HEK293 (cell line): ENCODE measurements around the gene SCUBE3.

Experiments used
- CTCF ChIA-PET: fragments of 350-600 bp; formaldehyde crosslinking; extraction: SDS; loops from one replicate; lab custom pipeline; 2021; ENCODE audit warnings: antibody characterized with exemption; lab: Yijun Ruan, JAX
- POLR2A ChIA-PET: fragments of 300-600 bp; formaldehyde crosslinking; extraction: SDS; loops from one replicate; lab custom pipeline; 2020; ENCODE audit warnings: antibody characterized with exemption, inconsistent platforms; lab: Yijun Ruan, JAX
- H3K27ac ChIP-seq: fragments of 200-500 bp; sonication (Bioruptor generic); 2 replicates; pipeline ENCODE4 v1.5.1; 2014; ENCODE audit warnings: low read depth, low read length, control low read depth, inconsistent platforms; ENCODE audit errors: extremely low read depth
- H3K36me3 ChIP-seq, 2 experiments: fragments of 200-500 bp in 1 of 2; sonication (Bioruptor generic) in 1 of 2; 1 replicate in 1 of 2; 2 replicates in 1 of 2; pipeline ENCODE4 v1.5.1; 2014 to 2017; ENCODE audit warnings: inconsistent platforms in 2 of 2, low read length in 2 of 2; ENCODE audit not compliant: control insufficient read depth in 2 of 2, insufficient read depth in 1 of 2
- H3K4me1 ChIP-seq: fragments of 200-500 bp; sonication (Bioruptor generic); 2 replicates; pipeline ENCODE4 v1.5.1; 2014; ENCODE audit warnings: mild to moderate bottlenecking, low read length, inconsistent platforms; ENCODE audit not compliant: control insufficient read depth, insufficient read depth
- H3K4me3 ChIP-seq: 2 replicates; pipeline ENCODE4 v1.5.1; 2011; ENCODE audit warnings: low read depth, mild to moderate bottlenecking, control low read depth, low read length, moderate library complexity
- H3K9me3 ChIP-seq: fragments of 200-500 bp; sonication (Bioruptor generic); 2 replicates; pipeline ENCODE4 v1.5.1; 2014; ENCODE audit warnings: low read depth, low read length, inconsistent platforms; ENCODE audit not compliant: control insufficient read depth, insufficient read depth
- CTCF ChIP-seq: fragments of 450-650 bp; formaldehyde crosslinking; IDR thresholded peaks from 2 replicates; pipeline ENCODE4 v1.5.1; 2016; ENCODE audit warnings: missing biosample characterization, missing genetic modification characterization
- HOXA7 ChIP-seq: sonication (generic); formaldehyde crosslinking; IDR thresholded peaks from 2 replicates; pipeline ENCODE4 v1.8.1; 2022; ENCODE audit warnings: missing genetic modification reagents, borderline replicate concordance
- MYNN ChIP-seq: fragments of 450-650 bp; formaldehyde crosslinking; IDR thresholded peaks from 2 replicates; pipeline ENCODE4 v1.5.1; 2016; ENCODE audit warnings: missing biosample characterization, missing genetic modification characterization, borderline replicate concordance
- MZF1 ChIP-seq: fragments of 450-650 bp; formaldehyde crosslinking; IDR thresholded peaks from 2 replicates; pipeline ENCODE4 v1.5.1; 2017; ENCODE audit warnings: missing biosample characterization, missing genetic modification characterization, borderline replicate concordance
- PATZ1 ChIP-seq: fragments of 450-650 bp; formaldehyde crosslinking; IDR thresholded peaks from 2 replicates; pipeline ENCODE4 v1.5.1; 2016; ENCODE audit warnings: missing biosample characterization, missing genetic modification characterization
- RBAK ChIP-seq: fragments of 450-650 bp; formaldehyde crosslinking; IDR thresholded peaks from 2 replicates; pipeline ENCODE4 v1.5.1; 2016; ENCODE audit warnings: missing biosample characterization, missing genetic modification characterization
- REPIN1 ChIP-seq: fragments of 450-650 bp; formaldehyde crosslinking; IDR thresholded peaks from 2 replicates; pipeline ENCODE4 v1.5.1; 2017; ENCODE audit warnings: missing biosample characterization, missing genetic modification characterization, low read depth
- REST ChIP-seq: fragments of 450-650 bp; formaldehyde crosslinking; IDR thresholded peaks from 2 replicates; pipeline ENCODE4 v1.5.1; 2016; ENCODE audit warnings: missing biosample characterization, missing genetic modification characterization
- SCRT2 ChIP-seq: fragments of 450-650 bp; formaldehyde crosslinking; IDR thresholded peaks from 2 replicates; pipeline ENCODE4 v1.5.1; 2016; ENCODE audit warnings: missing biosample characterization, missing genetic modification characterization
- SP7 ChIP-seq: fragments of 450-650 bp; formaldehyde crosslinking; IDR thresholded peaks from 2 replicates; pipeline ENCODE4 v1.5.1; 2016; ENCODE audit warnings: missing biosample characterization, missing genetic modification characterization
- WT1 ChIP-seq: fragments of 450-650 bp; formaldehyde crosslinking; IDR thresholded peaks from 2 replicates; pipeline ENCODE4 v1.5.1; 2016; ENCODE audit warnings: missing biosample characterization, missing genetic modification characterization
- ZBTB17 ChIP-seq: fragments of 450-650 bp; formaldehyde crosslinking; IDR thresholded peaks from 2 replicates; pipeline ENCODE4 v1.5.1; 2016; ENCODE audit warnings: missing biosample characterization, missing genetic modification characterization
- ZBTB48 ChIP-seq: fragments of 450-650 bp; formaldehyde crosslinking; IDR thresholded peaks from 2 replicates; pipeline ENCODE4 v1.5.1; 2016; ENCODE audit warnings: missing biosample characterization, missing genetic modification characterization
- ZBTB8A ChIP-seq: fragments of 450-650 bp; formaldehyde crosslinking; IDR thresholded peaks from 2 replicates; pipeline ENCODE4 v1.5.1; 2016; ENCODE audit warnings: missing biosample characterization, missing genetic modification characterization
- ZNF132 ChIP-seq: fragments of 450-650 bp; formaldehyde crosslinking; IDR thresholded peaks from 2 replicates; pipeline ENCODE4 v1.5.1; 2017; ENCODE audit warnings: missing biosample characterization, missing genetic modification characterization, borderline replicate concordance
- ZNF2 ChIP-seq: fragments of 450-650 bp; formaldehyde crosslinking; IDR thresholded peaks from 2 replicates; pipeline ENCODE4 v1.5.1; 2016; ENCODE audit warnings: missing biosample characterization, missing genetic modification characterization
- ZNF292 ChIP-seq: fragments of 450-650 bp; formaldehyde crosslinking; IDR thresholded peaks from 2 replicates; pipeline ENCODE4 v1.5.1; 2016; ENCODE audit warnings: low read depth, missing biosample characterization, missing genetic modification characterization, borderline replicate concordance
- ZNF510 ChIP-seq: fragments of 450-650 bp; formaldehyde crosslinking; IDR thresholded peaks from 2 replicates; pipeline ENCODE4 v1.5.1; 2018; ENCODE audit warnings: mild to moderate bottlenecking, missing genetic modification characterization, missing biosample characterization; ENCODE audit not compliant: insufficient replicate concordance
- ZNF549 ChIP-seq: fragments of 450-650 bp; IDR thresholded peaks from 2 replicates; pipeline ENCODE4 v1.5.1; 2018; ENCODE audit warnings: missing biosample characterization, missing genetic modification characterization, mild to moderate bottlenecking, inconsistent platforms, moderate library complexity
- ZNF654 ChIP-seq: fragments of 450-650 bp; formaldehyde crosslinking; IDR thresholded peaks from 2 replicates; pipeline ENCODE4 v1.5.1; 2016; ENCODE audit warnings: low read depth, missing biosample characterization, missing genetic modification characterization
- ZNF660 ChIP-seq: fragments of 450-650 bp; IDR thresholded peaks from 2 replicates; pipeline ENCODE4 v1.5.1; 2018; ENCODE audit warnings: missing biosample characterization, mild to moderate bottlenecking, missing genetic modification characterization
- ZNF664 ChIP-seq: fragments of 450-650 bp; formaldehyde crosslinking; IDR thresholded peaks from 2 replicates; pipeline ENCODE4 v1.5.1; 2016; ENCODE audit warnings: missing biosample characterization, missing genetic modification characterization
- ZNF701 ChIP-seq: fragments of 450-650 bp; formaldehyde crosslinking; IDR thresholded peaks from 2 replicates; pipeline ENCODE4 v1.5.1; 2016; ENCODE audit warnings: missing biosample characterization, missing genetic modification characterization
- ZNF792 ChIP-seq: fragments of 450-650 bp; formaldehyde crosslinking; IDR thresholded peaks from 2 replicates; pipeline ENCODE4 v1.5.1; 2016; ENCODE audit warnings: missing biosample characterization, missing genetic modification characterization
- ZXDB ChIP-seq: fragments of 450-650 bp; formaldehyde crosslinking; IDR thresholded peaks from 2 replicates; pipeline ENCODE4 v1.5.1; 2016; ENCODE audit warnings: missing biosample characterization, missing genetic modification characterization
- TF ChIP-seq, protein P1 (sequence below): fragments of 450-650 bp; formaldehyde crosslinking; IDR thresholded peaks from 2 replicates; pipeline ENCODE4 v1.5.1; 2016; ENCODE audit warnings: missing biosample characterization, missing genetic modification characterization

SCUBE3 gene

DNA sequence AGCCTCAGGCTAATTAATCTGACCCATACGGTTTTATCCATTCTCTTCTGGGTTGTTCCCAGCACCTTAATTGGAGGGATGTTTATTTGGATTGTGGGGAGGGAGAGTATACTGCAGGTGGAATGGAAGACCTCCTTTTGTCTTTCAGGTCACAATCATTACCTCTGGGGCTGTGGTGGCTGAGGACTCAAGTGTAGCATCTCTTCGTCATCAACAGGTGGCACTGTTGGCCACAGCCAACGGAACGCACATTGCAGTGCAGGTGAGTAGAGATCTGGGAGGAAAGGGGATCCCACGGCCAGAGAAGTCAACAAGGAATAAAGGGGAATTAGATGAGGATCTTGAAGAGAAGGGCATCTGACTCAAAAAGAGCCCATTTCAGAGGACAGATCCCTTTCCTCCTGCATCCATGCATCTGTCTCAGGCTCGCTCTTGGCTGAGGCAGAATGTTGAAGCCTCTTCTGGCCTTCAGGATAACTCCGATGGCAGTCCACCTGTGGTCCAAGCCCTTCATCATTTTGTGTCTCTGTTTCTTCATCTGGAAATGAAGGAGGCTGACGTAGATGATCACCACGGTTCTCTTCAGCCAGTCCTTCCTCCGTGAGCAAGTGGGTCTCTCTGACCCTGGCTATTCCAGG is 80.7 kb downstream of the SCUBE3 start:
- H3K4me1 ChIP-seq, result no peaks in the 10 kb centered on the region
- POLR2A ChIA-PET, result interaction anchor here (0.8 to 1.5 kb wide), 2 partner anchors 35 to 173 kb away, joined by 3 read pairs; partner anchors contain the start of genes RPL10A and ZNF76
- CTCF ChIA-PET, result interaction anchor here (0.6 to 5.9 kb wide), 21 partner anchors 9 to 174 kb away, joined by 3 to 74 read pairs (median 6); partner anchors contain the start of genes FANCE, PPARD and RPL10A

More for the DNA sequence above, 80.7 kb downstream of the SCUBE3 start:
- Histone ChIP-seq H3K27ac (no peak overlapping the region), H3K9me3 (no peaks in the 10 kb centered on the region), H3K4me3 (no peak overlapping the region), H3K36me3 (peaks cover 0 to 60% of the 10 kb centered on the region in 2 experiments; a peak in 2 of 3 replicates)
- TF ChIP-seq SP7 (tag by site-specific recombination) (no peak), ZBTB48 (tag by site-specific recombination) (no peak), MYNN (tag by site-specific recombination) (no peak), ZNF664 (tag by site-specific recombination) (no peak), SCRT2 (peak; percentile 91), ZBTB8A (tag by site-specific recombination) (no peak), ZNF2 (tag by site-specific recombination) (peak; percentile 100), ZNF660 (tag by site-specific recombination) (0 out of 2 replicates have a peak, but pooled peaks have one; percentile 38), ZNF132 (no peak), ZNF792 (tag by site-specific recombination) (no peak), CTCF (peak; percentile 86), ZNF292 (tag by site-specific recombination) (no peak), REST (tag by site-specific recombination) (no peak), ZNF510 (tag by site-specific recombination) (no peak), ZNF549 (tag by site-specific recombination) (no peak), PATZ1 (tag by site-specific recombination) (no peak), HOXA7 (CRISPR knock-in tag) (no peak), ZXDB (tag by site-specific recombination) (no peak), RBAK (tag by site-specific recombination) (no peak), MZF1 (tag by site-specific recombination) (peak; percentile 36; the same call in 1 of the 2 replicates), WT1 (peak; percentile 85), ZBTB17 (tag by site-specific recombination) (peak; percentile 25; the same call in 1 of the 2 replicates), ZNF701 (tag by site-specific recombination) (no peak), ZNF654 (tag by site-specific recombination) (peak; percentile 92), REPIN1 (tag by site-specific recombination) (no peak)
- TF ChIP-seq, protein P1, sequence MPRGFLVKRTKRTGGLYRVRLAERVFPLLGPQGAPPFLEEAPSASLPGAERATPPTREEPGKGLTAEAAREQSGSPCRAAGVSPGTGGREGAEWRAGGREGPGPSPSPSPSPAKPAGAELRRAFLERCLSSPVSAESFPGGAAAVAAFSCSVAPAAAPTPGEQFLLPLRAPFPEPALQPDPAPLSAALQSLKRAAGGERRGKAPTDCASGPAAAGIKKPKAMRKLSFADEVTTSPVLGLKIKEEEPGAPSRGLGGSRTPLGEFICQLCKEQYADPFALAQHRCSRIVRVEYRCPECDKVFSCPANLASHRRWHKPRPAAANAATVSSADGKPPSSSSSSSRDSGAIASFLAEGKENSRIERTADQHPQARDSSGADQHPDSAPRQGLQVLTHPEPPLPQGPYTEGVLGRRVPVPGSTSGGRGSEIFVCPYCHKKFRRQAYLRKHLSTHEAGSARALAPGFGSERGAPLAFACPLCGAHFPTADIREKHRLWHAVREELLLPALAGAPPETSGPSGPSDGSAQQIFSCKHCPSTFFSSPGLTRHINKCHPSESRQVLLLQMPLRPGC (tag by site-specific recombination), result no peak
